MCF 10A (cell line): Measurements from ENCODE around the gene PLAA. TPM values are rescaled to one million over a fixed set of nuclear protein-coding genes. Genes with fewer than 3 reads are reported as not detected.

Experiments used
- BruUV-seq: library from RNA; stranded (reverse); fragments of 400-500 nt; replicated peaks from 2 replicates; lab custom pipeline; 2021; lab: Mats Ljungman, UMichigan
- CTCF ChIA-PET: fragments of 300-600 bp; sonication (Branson Sonifier 250); formaldehyde crosslinking; extraction: SDS; loops from one replicate; lab custom pipeline; 2021; ENCODE audit warnings: antibody characterized with exemption, inconsistent platforms; lab: Yijun Ruan, JAX
- POLR2A ChIA-PET: fragments of 300-600, 350-650 bp; sonication (Branson Sonifier 250); formaldehyde crosslinking; extraction: SDS; loops from one replicate; lab custom pipeline; 2020; ENCODE audit warnings: antibody characterized with exemption, inconsistent platforms; lab: Yijun Ruan, JAX
- DNase-seq: peaks from one replicate; pipeline ENCODE4 v3.0.0-alpha.2; 2018; ENCODE audit not compliant: unreplicated experiment
- H3K27ac Mint-ChIP-seq: one replicate; pipeline ENCODE4 v1.8.0; 2022; ENCODE audit warnings: mild to moderate bottlenecking, low read depth, mixed read lengths; ENCODE audit not compliant: unreplicated experiment
- H3K27me3 Mint-ChIP-seq: one replicate; pipeline ENCODE4 v1.8.0; 2022; ENCODE audit warnings: mixed read lengths; ENCODE audit not compliant: insufficient read depth, unreplicated experiment
- H3K36me3 Mint-ChIP-seq: one replicate; pipeline ENCODE4 v1.8.0; 2022; ENCODE audit warnings: mild to moderate bottlenecking, moderate library complexity, mixed read lengths; ENCODE audit not compliant: insufficient read depth, unreplicated experiment
- H3K4me1 Mint-ChIP-seq: one replicate; pipeline ENCODE4 v1.8.0; 2022; ENCODE audit warnings: mixed read lengths; ENCODE audit not compliant: insufficient read depth, unreplicated experiment
- H3K4me3 Mint-ChIP-seq: one replicate; pipeline ENCODE4 v1.8.0; 2022; ENCODE audit warnings: mild to moderate bottlenecking, moderate library complexity, mixed read lengths; ENCODE audit not compliant: unreplicated experiment
- H3K9me3 Mint-ChIP-seq: one replicate; pipeline ENCODE4 v1.8.0; 2022; ENCODE audit warnings: mixed read lengths; ENCODE audit not compliant: unreplicated experiment
- CTCF ChIP-seq: fragments of 200-600 bp; IDR thresholded peaks from one replicate; pipeline ENCODE4 v1.8.0; 2022; ENCODE audit warnings: antibody characterized with exemption, mild to moderate bottlenecking; ENCODE audit not compliant: unreplicated experiment
- intact Hi-C: fragments of 100-400 bp; cut with micrococcal nuclease; formaldehyde crosslinking; loops from 2 replicates; pipeline ENCODE4 v1.14.1; 2022
- total RNA-seq: library from RNA; stranded (reverse); gene quantifications from 2 replicates; pipeline ENCODE4 v1.2.3, GENCODE V29; 2022

The PLAA gene
- total RNA-seq, 1 experiment from 2014 or later: 36.7 TPM

- CTCF ChIA-PET: interaction anchor here (0.6 to 1.6 kb wide), 7 partner anchors 14 to 642 kb away, joined by 3 to 9 read pairs (median 4); partner anchors contain the start of genes IFT74 and PLAA
- Mint-ChIP-seq H3K36me3 (peaks cover 38% of the 10 kb centered on the region), H3K27ac (peak overlapping the region; percentile 94), H3K27me3 (no peaks in the 10 kb centered on the region), H3K4me1 (peaks cover 13% of the 10 kb centered on the region), H3K9me3 (no peaks in the 10 kb centered on the region), H3K4me3 (no peak overlapping the region)
- peak; percentile 32 for TF ChIP-seq CTCF
- intact Hi-C loops: loop anchor here (2.0 to 5.0 kb wide), 2 partner anchors 83 to 234 kb away; partner anchors contain the start of gene CAAP1
- POLR2A ChIA-PET: interaction anchor here (1.3 to 1.6 kb wide), 2 partner anchors 20 to 29 kb away, joined by 5 to 6 read pairs; partner anchors contain the start of genes IFT74 and PLAA
- no TSS peak for BruUV-seq
- DNase-seq: peak; percentile 70
Measured at GRCh38 chr9:26975728-26976707, 29.0 kb upstream of the PLAA start.

- ChIA-PET CTCF (interaction anchor here (0.8 to 1.6 kb wide), 3 partner anchors 20 to 641 kb away, joined by 3 to 9 read pairs (median 4); partner anchors contain the start of genes IFT74 and PLAA), POLR2A (interaction anchor here (0.7 to 1.6 kb wide), 3 partner anchors 19 to 56 kb away, joined by 3 to 10 read pairs (median 5); partner anchors contain the start of gene IFT74)
- Mint-ChIP-seq H3K4me3 (no peak overlapping the region), H3K4me1 (peaks cover 13% of the 10 kb centered on the region), H3K27me3 (no peaks in the 10 kb centered on the region), H3K27ac (peak overlapping the region; percentile 94), H3K9me3 (no peaks in the 10 kb centered on the region), H3K36me3 (peaks cover 29% of the 10 kb centered on the region)
- no peak for DNase-seq
- intact Hi-C loops: loop anchor here (2.0 to 5.0 kb wide), 2 partner anchors 82 to 233 kb away; partner anchors contain the start of gene CAAP1
- TF ChIP-seq CTCF: no peak
- no TSS peak for BruUV-seq
Measured at GRCh38 chr9:26974927-26975326, 27.9 kb upstream of the PLAA start.

DNA sequence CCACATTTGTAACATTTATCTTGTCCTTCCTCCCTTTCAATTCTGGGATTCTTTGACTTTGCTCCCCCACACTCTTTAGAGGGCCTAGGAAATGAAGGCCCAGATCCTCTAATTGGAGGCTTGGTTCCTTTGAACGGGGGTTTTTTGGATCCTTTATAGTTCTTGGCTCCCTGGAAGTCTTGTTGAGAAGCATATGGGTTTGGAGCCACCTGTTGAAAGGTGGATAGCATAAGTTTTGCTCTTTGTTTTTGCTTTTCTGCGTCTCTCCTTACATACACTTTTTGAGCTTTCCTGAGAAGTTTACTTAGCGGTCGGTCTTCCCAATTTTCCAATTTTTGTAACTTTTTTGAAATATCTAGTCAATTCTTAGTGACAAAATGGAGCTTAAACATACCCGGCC lies 26.9 kb upstream of the PLAA start:
- no peak for TF ChIP-seq CTCF
- no peak for DNase-seq
- Mint-ChIP-seq H3K4me1 (peaks cover 13% of the 10 kb centered on the region), H3K4me3 (no peak overlapping the region), H3K27ac (no peak overlapping the region), H3K27me3 (no peaks in the 10 kb centered on the region), H3K9me3 (no peaks in the 10 kb centered on the region), H3K36me3 (peaks cover 29% of the 10 kb centered on the region)
- BruUV-seq: no TSS peak
- ChIA-PET POLR2A (interaction anchor here (1.1 kb wide), 1 partner anchor 18 kb away, joined by 10 read pairs; the partner anchor contains the start of gene IFT74), CTCF (interaction anchor here (0.7 to 1.5 kb wide), 3 partner anchors 27 to 90 kb away, joined by 3 to 4 read pairs (median 3); partner anchors contain the start of gene PLAA)
- intact Hi-C loops: loop anchor here (2.0 kb wide), 1 partner anchor 81 kb away; the partner anchor contains the start of gene CAAP1
